Erythroblast (primary cell): ENCODE results near the gene ATAD3C.

ENCODE experiments used
- GATA1 ChIP-seq: IDR thresholded peaks from 2 replicates; pipeline ENCODE4 v1.6.1; 2011; ENCODE audit warnings: low read depth, mild to moderate bottlenecking, control low read depth, low read length, moderate library complexity
- POLR2A ChIP-seq: IDR thresholded peaks from 2 replicates; pipeline ENCODE4 v1.6.1; 2011; ENCODE audit warnings: mild to moderate bottlenecking, low read length

DNA sequence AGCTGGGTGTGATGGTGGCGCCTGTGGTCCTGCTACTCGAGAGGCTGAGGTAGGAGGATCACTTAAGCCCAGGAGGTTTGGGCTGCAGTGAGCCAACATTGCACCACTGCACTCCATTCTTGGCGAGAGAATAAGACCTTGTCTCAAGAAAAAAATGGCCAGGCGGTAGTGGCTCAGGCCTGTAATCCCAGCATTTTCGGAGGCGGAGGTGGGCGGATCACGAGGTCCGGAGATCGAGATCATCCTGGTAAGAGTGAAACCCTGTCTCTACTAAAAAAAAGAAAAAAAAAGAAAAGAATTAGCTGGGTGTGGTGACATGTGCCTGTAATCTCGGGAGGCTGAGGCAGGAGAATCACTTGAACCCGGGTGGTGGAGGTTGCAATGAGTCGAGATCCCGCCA is 33.4 kb downstream of the ATAD3C start:
- TF ChIP-seq POLR2A, result no peak
- no peak for TF ChIP-seq GATA1
